BLaER1 (cell line): ENCODE results near the gene ZNF793.
A peak's percentile ranks its signal among the peaks of the same experiment; 100 is the strongest.

Experiments
- H3K27ac ChIP-seq: shearing (Covaris generic); formaldehyde crosslinking; 2 replicates; pipeline ENCODE4 v1.8.1; 2022
- H3K27me3 ChIP-seq: shearing (Covaris generic); formaldehyde crosslinking; 2 replicates; pipeline ENCODE4 v1.8.1; 2022
- H3K36me3 ChIP-seq: shearing (Covaris generic); formaldehyde crosslinking; 2 replicates; pipeline ENCODE4 v1.8.1; 2022
- H3K4me1 ChIP-seq: shearing (Covaris generic); formaldehyde crosslinking; 2 replicates; pipeline ENCODE4 v1.8.1; 2022
- H3K4me2 ChIP-seq: shearing (Covaris generic); formaldehyde crosslinking; 2 replicates; pipeline ENCODE4 v1.8.1; 2022
- H3K4me3 ChIP-seq: shearing (Covaris generic); formaldehyde crosslinking; 2 replicates; pipeline ENCODE4 v1.8.1; 2022
- H3K9ac ChIP-seq: shearing (Covaris generic); formaldehyde crosslinking; 2 replicates; pipeline ENCODE4 v1.8.1; 2022
- H3K9me3 ChIP-seq: shearing (Covaris generic); formaldehyde crosslinking; 2 replicates; pipeline ENCODE4 v1.8.1; 2022
- H4K20me1 ChIP-seq: shearing (Covaris generic); formaldehyde crosslinking; 2 replicates; pipeline ENCODE4 v1.8.1; 2022
- Cebpa-rat ChIP-seq: shearing (Covaris generic); IDR thresholded peaks from 2 replicates; pipeline ENCODE4 v1.8.1; 2022

ZNF793 gene

GRCh38 chr19:37564624-37565369 is 58.1 kb downstream of the ZNF793 start:
- H3K4me1 ChIP-seq = no peaks in the 10 kb centered on the region
- no peak for TF ChIP-seq Cebpa-rat
- H4K20me1 ChIP-seq = no peaks in the 10 kb centered on the region
- H3K27ac ChIP-seq = no peak overlapping the region
- H3K36me3 ChIP-seq = peaks cover 91% of the 10 kb centered on the region
- no peak overlapping the region for H3K4me3 ChIP-seq
- peaks cover 100% of the 10 kb centered on the region; the same call in 1 of the 2 replicates for H3K9me3 ChIP-seq
- H3K27me3 ChIP-seq = no peaks in the 10 kb centered on the region
- H3K9ac ChIP-seq = no peak overlapping the region
- H3K4me2 ChIP-seq = no peak overlapping the region

GRCh38 chr19:37565370-37565669 is 58.6 kb downstream of the ZNF793 start:
- no peak overlapping the region for H3K27ac ChIP-seq
- no peaks in the 10 kb centered on the region for H3K4me1 ChIP-seq
- TF ChIP-seq Cebpa-rat = no peak
- H3K27me3 ChIP-seq = no peaks in the 10 kb centered on the region
- H3K4me2 ChIP-seq = no peak overlapping the region
- peak overlapping the region; percentile 40; the same call in 1 of the 2 replicates for H3K4me3 ChIP-seq
- no peaks in the 10 kb centered on the region for H4K20me1 ChIP-seq
- peaks cover 92% of the 10 kb centered on the region for H3K36me3 ChIP-seq
- H3K9me3 ChIP-seq = peaks cover 100% of the 10 kb centered on the region; the same call in 1 of the 2 replicates
- no peak overlapping the region for H3K9ac ChIP-seq

- H3K9me3 ChIP-seq = peaks cover 46% of the 10 kb centered on the region
- H3K36me3 ChIP-seq = peaks cover 65% of the 10 kb centered on the region
- no peak overlapping the region for H3K4me3 ChIP-seq
- H3K27ac ChIP-seq = no peak overlapping the region
- H3K9ac ChIP-seq = no peak overlapping the region
- no peaks in the 10 kb centered on the region for H4K20me1 ChIP-seq
- H3K4me2 ChIP-seq = no peak overlapping the region
- H3K27me3 ChIP-seq = no peaks in the 10 kb centered on the region
- H3K4me1 ChIP-seq = no peaks in the 10 kb centered on the region
- TF ChIP-seq Cebpa-rat = no peak
These were observed 65.5 kb downstream of the ZNF793 start for GRCh38 chr19:37572203-37572602.

- H4K20me1 ChIP-seq = no peaks in the 10 kb centered on the region
- no peak overlapping the region for H3K4me3 ChIP-seq
- H3K4me1 ChIP-seq = no peaks in the 10 kb centered on the region
- no peak overlapping the region for H3K27ac ChIP-seq
- no peak overlapping the region for H3K4me2 ChIP-seq
- no peaks in the 10 kb centered on the region; the same call in 1 of the 2 replicates for H3K27me3 ChIP-seq
- H3K9ac ChIP-seq = no peak overlapping the region
- H3K9me3 ChIP-seq = no peaks in the 10 kb centered on the region; the same call in none of the 2 replicates
- no peak for TF ChIP-seq Cebpa-rat
- H3K36me3 ChIP-seq = peaks cover 94% of the 10 kb centered on the region
These were observed 76.6 kb downstream of the ZNF793 start for GRCh38 chr19:37583340-37583739.
